Breast epithelium (tissue), 3 donors: ENCODE measurements around the gene ARHGEF12.

Experiments used
- CTCF ChIP-seq, 3 donors: fragments of 450-650 bp; IDR thresholded peaks; one replicate each; pipeline ENCODE4 v1.5.1; 2016 to 2017; ENCODE audit warnings: antibody characterized with exemption in 3 of 3, mild to moderate bottlenecking in 3 of 3, moderate library complexity in 3 of 3
- POLR2A ChIP-seq: fragments of 450-650 bp; IDR thresholded peaks from one replicate; pipeline ENCODE4 v1.6.1; 2016; ENCODE audit warnings: antibody characterized with exemption, mild to moderate bottlenecking, moderate library complexity
- POLR2AphosphoS5 ChIP-seq, 3 donors: sonication (generic); formaldehyde crosslinking; IDR thresholded peaks; one replicate each; pipeline ENCODE4 v1.6.1; 2017; ENCODE audit warnings: antibody characterized with exemption in 3 of 3

GRCh38 chr11:120307476-120307875 lies 28.7 kb upstream of the ARHGEF12 start:
- TF ChIP-seq CTCF (IDR thresholded peaks at IDR 0.05) (no peak), POLR2A (no peak), POLR2AphosphoS5 (IDR thresholded peaks at IDR 0.05) (no peak)
